ENCODE results near the gene SNAPC2.

The SNAPC2 gene

GRCh38 chr19:7877249-7877836, 42.8 kb upstream of the SNAPC2 start:
- Histone ChIP-seq H3K79me2 (no peaks in the 10 kb centered on the region), H3K4me3 (ENCODE audit: low read depth, low read length) (no peak overlapping the region)
- TF ChIP-seq CTCF (IDR thresholded peaks at IDR 0.05): no peak

GRCh38 chr19:7879111-7879807, 40.9 kb upstream of the SNAPC2 start:
- H3K79me2 ChIP-seq: no peaks in the 10 kb centered on the region
- no peak overlapping the region for H3K27ac ChIP-seq
- H3K9ac ChIP-seq: no peak overlapping the region
- H2AFZ ChIP-seq: no peak overlapping the region
- peaks cover 2% of the 10 kb centered on the region for H3K4me1 ChIP-seq
- H3K27me3 ChIP-seq (ENCODE audit: control insufficient read depth, insufficient read depth, low read length): no peaks in the 10 kb centered on the region
- no peak overlapping the region for H3K4me2 ChIP-seq (ENCODE audit: low read length)
- H3K4me3 ChIP-seq (ENCODE audit: low read depth, low read length): no peak overlapping the region
- no peak for TF ChIP-seq CTCF (IDR thresholded peaks at IDR 0.05)
- H3K9me3 ChIP-seq (ENCODE audit: control insufficient read depth, low read length): no peaks in the 10 kb centered on the region
- no peaks in the 10 kb centered on the region for H3K36me3 ChIP-seq (ENCODE audit: control insufficient read depth, insufficient read depth, low read length)

More at GRCh38 chr19:7877249-7877836, 42.8 kb upstream of the SNAPC2 start:
- Histone ChIP-seq H2AFZ (no peak overlapping the region), H3K4me2 (ENCODE audit: low read length) (no peak overlapping the region), H3K9ac (no peak overlapping the region), H3K36me3 (ENCODE audit: control insufficient read depth, insufficient read depth, low read length) (no peaks in the 10 kb centered on the region), H3K27ac (no peak overlapping the region), H3K4me1 (peaks cover 2% of the 10 kb centered on the region), H3K27me3 (ENCODE audit: control insufficient read depth, insufficient read depth, low read length) (no peaks in the 10 kb centered on the region), H3K9me3 (ENCODE audit: control insufficient read depth, low read length) (no peaks in the 10 kb centered on the region)

- Histone ChIP-seq H3K4me2 (ENCODE audit: low read length) (no peak overlapping the region), H3K79me2 (no peaks in the 10 kb centered on the region), H3K4me3 (ENCODE audit: low read depth, low read length) (no peak overlapping the region), H3K36me3 (ENCODE audit: control insufficient read depth, insufficient read depth, low read length) (no peaks in the 10 kb centered on the region), H3K4me1 (no peaks in the 10 kb centered on the region), H3K9ac (no peak overlapping the region), H2AFZ (no peak overlapping the region), H3K27ac (no peak overlapping the region), H3K27me3 (ENCODE audit: control insufficient read depth, insufficient read depth, low read length) (no peaks in the 10 kb centered on the region), H3K9me3 (ENCODE audit: control insufficient read depth, low read length) (no peaks in the 10 kb centered on the region)
- no peak for TF ChIP-seq CTCF (IDR thresholded peaks at IDR 0.05)
Measured at GRCh38 chr19:7879836-7880235, 40.3 kb upstream of the SNAPC2 start.

GRCh38 chr19:7881910-7882309, 38.2 kb upstream of the SNAPC2 start:
- Histone ChIP-seq H3K4me3 (ENCODE audit: low read depth, low read length) (no peak overlapping the region), H3K9ac (no peak overlapping the region), H2AFZ (no peak overlapping the region), H3K79me2 (no peaks in the 10 kb centered on the region), H3K27ac (no peak overlapping the region), H3K27me3 (ENCODE audit: control insufficient read depth, insufficient read depth, low read length) (no peaks in the 10 kb centered on the region), H3K4me2 (ENCODE audit: low read length) (no peak overlapping the region), H3K4me1 (no peaks in the 10 kb centered on the region), H3K36me3 (ENCODE audit: control insufficient read depth, insufficient read depth, low read length) (no peaks in the 10 kb centered on the region), H3K9me3 (ENCODE audit: control insufficient read depth, low read length) (no peaks in the 10 kb centered on the region)
- TF ChIP-seq CTCF (IDR thresholded peaks at IDR 0.05): no peak

- no peaks in the 10 kb centered on the region for H3K27me3 ChIP-seq (ENCODE audit: control insufficient read depth, insufficient read depth, low read length)
- no peaks in the 10 kb centered on the region for H3K9me3 ChIP-seq (ENCODE audit: control insufficient read depth, low read length)
- no peak overlapping the region for H3K4me2 ChIP-seq (ENCODE audit: low read length)
- H3K4me1 ChIP-seq: no peaks in the 10 kb centered on the region
- no peak overlapping the region for H2AFZ ChIP-seq
- no peak overlapping the region for H3K4me3 ChIP-seq (ENCODE audit: low read depth, low read length)
- no peak overlapping the region for H3K9ac ChIP-seq
- H3K36me3 ChIP-seq (ENCODE audit: control insufficient read depth, insufficient read depth, low read length): no peaks in the 10 kb centered on the region
- H3K79me2 ChIP-seq: no peaks in the 10 kb centered on the region
- no peak for TF ChIP-seq CTCF (IDR thresholded peaks at IDR 0.05)
- H3K27ac ChIP-seq: no peak overlapping the region
Measured at GRCh38 chr19:7883105-7883504, 37.0 kb upstream of the SNAPC2 start.
